ENCODE measurements around the gene HOMER2.

HOMER2 gene

DNA sequence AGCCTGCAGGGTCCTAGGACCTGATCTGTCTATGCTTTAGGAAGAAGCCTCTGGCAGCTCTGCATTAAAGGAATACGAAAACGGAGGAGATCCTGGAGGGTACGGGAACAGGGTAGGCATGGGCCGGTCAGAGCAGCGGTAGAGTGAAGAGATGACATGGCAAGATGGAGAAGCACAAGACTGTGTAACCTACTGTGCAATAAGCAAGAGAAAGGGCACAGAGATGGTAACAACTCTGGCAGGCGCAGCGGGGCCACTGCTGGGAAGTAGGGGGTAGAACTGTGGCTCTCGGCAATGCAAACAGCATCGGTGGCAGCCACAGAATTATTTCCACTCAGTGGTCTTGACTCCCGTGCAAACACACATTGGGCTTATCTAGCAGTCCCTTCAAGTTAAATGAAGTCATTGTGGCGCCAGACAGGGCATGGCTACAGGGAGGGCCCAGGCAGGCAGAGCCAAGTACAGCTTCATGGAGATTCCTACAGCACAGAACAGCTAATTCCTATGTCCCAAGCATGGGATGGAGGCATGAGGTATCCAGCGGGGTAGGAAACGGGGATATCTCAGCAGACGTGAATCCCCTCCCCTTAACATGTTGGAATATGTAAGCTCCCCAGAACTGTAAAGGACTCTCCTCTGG, 114.3 kb downstream of the HOMER2 start:
- H3K27me3 ChIP-seq, result no peaks in the 10 kb centered on the region
- H3K36me3 ChIP-seq, result peaks cover 48% of the 10 kb centered on the region
- no peak overlapping the region for H3K4me3 ChIP-seq (ENCODE audit: low read depth in 1 of 2, low read length in 1 of 2)
- no peak overlapping the region for H3K27ac ChIP-seq
- H3K9me3 ChIP-seq, result no peaks in the 10 kb centered on the region
- H3K4me1 ChIP-seq (ENCODE audit: control insufficient read depth in 1 of 2, insufficient read depth in 1 of 2, low read depth in 1 of 2, low read length in 1 of 2), result no peaks in the 10 kb centered on the region
- TF ChIP-seq, protein P1, sequence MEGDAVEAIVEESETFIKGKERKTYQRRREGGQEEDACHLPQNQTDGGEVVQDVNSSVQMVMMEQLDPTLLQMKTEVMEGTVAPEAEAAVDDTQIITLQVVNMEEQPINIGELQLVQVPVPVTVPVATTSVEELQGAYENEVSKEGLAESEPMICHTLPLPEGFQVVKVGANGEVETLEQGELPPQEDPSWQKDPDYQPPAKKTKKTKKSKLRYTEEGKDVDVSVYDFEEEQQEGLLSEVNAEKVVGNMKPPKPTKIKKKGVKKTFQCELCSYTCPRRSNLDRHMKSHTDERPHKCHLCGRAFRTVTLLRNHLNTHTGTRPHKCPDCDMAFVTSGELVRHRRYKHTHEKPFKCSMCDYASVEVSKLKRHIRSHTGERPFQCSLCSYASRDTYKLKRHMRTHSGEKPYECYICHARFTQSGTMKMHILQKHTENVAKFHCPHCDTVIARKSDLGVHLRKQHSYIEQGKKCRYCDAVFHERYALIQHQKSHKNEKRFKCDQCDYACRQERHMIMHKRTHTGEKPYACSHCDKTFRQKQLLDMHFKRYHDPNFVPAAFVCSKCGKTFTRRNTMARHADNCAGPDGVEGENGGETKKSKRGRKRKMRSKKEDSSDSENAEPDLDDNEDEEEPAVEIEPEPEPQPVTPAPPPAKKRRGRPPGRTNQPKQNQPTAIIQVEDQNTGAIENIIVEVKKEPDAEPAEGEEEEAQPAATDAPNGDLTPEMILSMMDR (IDR thresholded peaks at IDR 0.05), result no peak

DNA sequence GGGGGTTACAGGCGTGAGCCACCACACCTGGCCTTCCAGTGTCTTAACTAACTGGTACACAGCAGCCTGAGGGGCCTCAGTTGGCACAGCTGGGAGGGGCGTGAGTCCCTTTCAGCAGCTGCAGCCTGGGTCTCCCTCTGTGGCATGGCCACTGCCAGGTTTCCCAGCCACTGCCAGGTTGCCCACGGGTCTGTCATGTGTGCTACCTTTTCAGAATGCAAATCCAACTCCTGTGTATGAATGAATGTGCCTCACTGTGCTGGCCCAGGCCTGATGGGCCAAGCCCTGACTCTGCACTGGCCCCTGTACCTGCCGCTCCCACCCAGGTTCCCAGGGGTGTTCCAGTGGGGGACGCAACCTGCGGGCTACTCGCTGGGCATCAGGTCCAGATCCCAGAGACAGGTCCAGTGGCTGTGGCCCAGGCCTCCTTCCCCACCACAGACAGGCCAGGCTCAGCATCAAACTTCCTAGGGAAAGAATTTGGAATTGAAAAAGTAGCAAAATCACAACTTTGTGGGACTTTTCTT, 117.1 kb downstream of the HOMER2 start:
- TF ChIP-seq, protein P1 (IDR thresholded peaks at IDR 0.05), result no peak
- Histone ChIP-seq H3K4me1 (ENCODE audit: control insufficient read depth in 1 of 2, insufficient read depth in 1 of 2, low read depth in 1 of 2, low read length in 1 of 2) (no peaks in the 10 kb centered on the region), H3K27me3 (no peaks in the 10 kb centered on the region), H3K36me3 (peaks cover 75% of the 10 kb centered on the region), H3K27ac (no peak overlapping the region), H3K4me3 (ENCODE audit: low read depth in 1 of 2, low read length in 1 of 2) (no peak overlapping the region), H3K9me3 (no peaks in the 10 kb centered on the region)

DNA sequence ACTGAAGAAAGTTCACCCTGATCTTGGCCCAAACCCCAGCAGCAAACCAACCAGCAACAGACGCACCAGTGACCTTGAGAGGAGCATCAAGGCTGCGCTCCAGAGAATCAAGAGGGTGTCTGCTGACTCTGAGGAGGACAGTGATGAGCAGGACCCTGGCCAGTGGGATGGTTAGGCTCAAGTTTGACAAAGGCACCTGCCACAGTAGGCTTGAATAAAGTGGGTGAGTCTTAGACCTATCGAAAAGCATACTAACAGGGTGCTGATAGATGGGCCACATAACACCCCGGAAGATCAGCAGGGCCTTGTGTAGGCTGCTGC, 119.2 kb downstream of the HOMER2 start:
- Histone ChIP-seq H3K4me1 (ENCODE audit: control insufficient read depth in 1 of 2, insufficient read depth in 1 of 2, low read depth in 1 of 2, low read length in 1 of 2) (no peaks in the 10 kb centered on the region), H3K36me3 (peaks cover 93% of the 10 kb centered on the region), H3K4me3 (ENCODE audit: low read depth in 1 of 2, low read length in 1 of 2) (no peak overlapping the region), H3K27ac (no peak overlapping the region), H3K9me3 (no peaks in the 10 kb centered on the region), H3K27me3 (no peaks in the 10 kb centered on the region)
- TF ChIP-seq, protein P1 (IDR thresholded peaks at IDR 0.05), result no peak

DNA sequence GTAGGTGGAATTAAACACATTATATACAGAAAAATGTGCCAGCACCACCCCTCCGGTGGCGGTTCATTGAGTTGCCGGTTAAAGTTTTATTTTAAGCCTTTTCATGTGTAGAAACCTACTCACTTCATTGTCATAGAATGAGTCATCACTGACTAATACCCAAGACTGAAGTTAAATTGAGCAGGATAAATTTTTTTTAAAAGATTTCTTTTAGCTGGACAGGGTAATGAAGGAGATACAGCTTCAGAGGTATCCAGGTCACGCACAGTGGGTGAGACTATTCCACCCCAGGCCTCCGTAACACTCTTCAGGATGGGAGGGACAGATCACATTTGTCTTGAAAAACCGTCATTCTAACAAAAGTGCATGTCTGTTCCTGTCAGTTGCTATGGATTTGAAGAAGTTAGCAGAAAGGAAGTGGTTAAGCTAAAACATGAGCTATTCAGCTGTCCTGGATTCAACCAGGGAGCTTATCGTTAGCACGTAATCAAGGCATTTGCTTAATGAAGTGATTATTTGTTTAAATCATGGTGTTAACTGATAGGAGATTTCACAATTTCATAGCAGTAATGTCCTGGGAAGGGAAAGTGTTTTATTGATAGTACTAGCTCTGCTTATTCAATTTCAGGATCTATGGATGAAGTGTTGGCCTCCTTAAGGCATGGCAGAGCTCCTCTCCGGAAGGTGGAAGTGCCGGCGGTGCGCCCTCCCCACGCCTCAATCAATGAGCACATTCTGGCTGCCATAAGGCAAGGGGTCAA, 119.7 kb downstream of the HOMER2 start:
- H3K36me3 ChIP-seq, result peaks cover 97% of the 10 kb centered on the region
- H3K27ac ChIP-seq, result no peak overlapping the region
- no peaks in the 10 kb centered on the region for H3K4me1 ChIP-seq (ENCODE audit: control insufficient read depth in 1 of 2, insufficient read depth in 1 of 2, low read depth in 1 of 2, low read length in 1 of 2)
- no peaks in the 10 kb centered on the region for H3K27me3 ChIP-seq
- H3K4me3 ChIP-seq (ENCODE audit: low read depth in 1 of 2, low read length in 1 of 2), result no peak overlapping the region
- TF ChIP-seq, protein P1 (IDR thresholded peaks at IDR 0.05), result no peak
- no peaks in the 10 kb centered on the region for H3K9me3 ChIP-seq

DNA sequence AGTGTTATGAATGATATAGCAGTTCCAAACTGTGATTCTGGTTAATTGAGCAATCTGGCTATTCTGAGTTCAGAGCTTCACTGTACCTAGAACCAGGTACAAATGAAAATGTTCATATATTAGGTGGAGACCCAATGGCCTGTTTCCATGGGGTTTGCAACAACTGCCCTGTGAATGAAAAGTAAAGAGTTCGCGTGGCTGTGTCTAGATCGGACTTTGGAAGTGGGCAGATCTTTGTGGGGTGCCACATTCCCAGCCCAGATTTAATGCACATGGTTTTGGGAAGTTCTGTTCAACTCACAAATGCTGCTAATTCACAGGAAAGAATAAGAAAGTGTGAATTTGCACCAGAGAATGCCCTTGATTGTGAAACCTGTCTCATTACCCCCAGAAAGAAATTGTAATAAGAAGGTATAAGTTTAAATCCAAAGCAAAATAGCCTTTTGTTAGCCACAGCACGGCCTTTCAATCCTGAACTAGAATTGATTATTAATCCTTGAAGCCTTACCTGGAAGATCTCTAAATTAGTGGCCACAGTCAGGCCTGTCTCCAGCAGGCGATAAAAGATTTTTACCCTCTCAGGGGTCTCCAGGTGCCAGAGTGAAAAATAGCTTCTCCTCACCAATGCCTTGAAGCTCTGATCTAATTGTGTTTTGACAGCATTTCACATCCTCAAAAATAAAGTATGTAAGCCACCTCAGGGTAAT, 120.5 kb downstream of the HOMER2 start:
- no peaks in the 10 kb centered on the region for H3K9me3 ChIP-seq
- H3K4me1 ChIP-seq (ENCODE audit: control insufficient read depth in 1 of 2, insufficient read depth in 1 of 2, low read depth in 1 of 2, low read length in 1 of 2), result no peaks in the 10 kb centered on the region
- TF ChIP-seq, protein P1 (IDR thresholded peaks at IDR 0.05), result no peak
- peaks cover 97% of the 10 kb centered on the region for H3K36me3 ChIP-seq
- no peaks in the 10 kb centered on the region for H3K27me3 ChIP-seq
- H3K4me3 ChIP-seq (ENCODE audit: low read depth in 1 of 2, low read length in 1 of 2), result no peak overlapping the region
- no peak overlapping the region for H3K27ac ChIP-seq

All from neutrophil (primary cell).